ENCODE data around the gene PSORS1C2.

Gene PSORS1C2

GRCh38 chr6:31149827-31150447 is 11.1 kb upstream of the PSORS1C2 start:
- DNase-seq (ENCODE audit: low read depth, low spot score) = no peak
- H3K4me1 ChIP-seq (ENCODE audit: insufficient read depth, insufficient read length) = no peaks in the 10 kb centered on the region
- H3K27me3 ChIP-seq (ENCODE audit: insufficient read depth, insufficient read length) = no peaks in the 10 kb centered on the region
- TF ChIP-seq ZNF274 (IDR thresholded peaks at IDR 0.05; ENCODE audit: low read depth, low read length) = no peak
- TF ChIP-seq SUZ12 (IDR thresholded peaks at IDR 0.05; ENCODE audit: extremely low read depth, insufficient read depth, insufficient read length) = no peak
- no peak for TF ChIP-seq YY1 (IDR thresholded peaks at IDR 0.05; ENCODE audit: insufficient read depth, insufficient read length)
- H3K9ac ChIP-seq (ENCODE audit: insufficient read length, low read depth) = no peak overlapping the region
- H3K36me3 ChIP-seq (ENCODE audit: insufficient read depth, insufficient read length, low read length) = peaks cover 60% of the 10 kb centered on the region
- no peak overlapping the region for H3K4me3 ChIP-seq (ENCODE audit: insufficient read length, low read depth)
- H3K9me3 ChIP-seq (ENCODE audit: insufficient read depth, low read length) = no peaks in the 10 kb centered on the region

DNA sequence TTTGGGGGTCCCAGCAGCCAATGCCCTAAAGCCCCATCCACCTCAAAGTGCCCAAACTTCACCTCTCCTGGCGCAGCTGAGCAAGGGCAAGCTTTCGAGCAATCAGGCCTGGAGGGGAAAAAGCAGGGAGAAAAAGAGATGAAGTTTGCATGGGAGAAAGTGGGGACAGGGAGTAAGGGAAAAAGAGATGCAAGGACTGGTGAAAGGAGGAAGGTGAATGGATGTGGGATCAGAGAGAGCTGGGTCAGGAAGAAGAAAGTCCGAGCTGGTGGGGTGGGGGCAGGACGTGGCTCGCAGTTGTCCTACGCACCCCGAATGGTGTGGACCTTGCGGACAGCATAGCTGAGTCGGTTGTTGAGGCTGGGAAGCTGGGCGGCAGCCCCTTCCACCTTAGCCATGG is 6.5 kb upstream of the PSORS1C2 start:
- Histone ChIP-seq H3K36me3 (ENCODE audit: insufficient read depth, insufficient read length, low read length) (peaks cover 56% of the 10 kb centered on the region), H3K4me1 (ENCODE audit: insufficient read depth, insufficient read length) (peaks cover 3% of the 10 kb centered on the region), H3K27me3 (ENCODE audit: insufficient read depth, insufficient read length) (no peaks in the 10 kb centered on the region), H3K9me3 (ENCODE audit: insufficient read depth, low read length) (no peaks in the 10 kb centered on the region), H3K4me3 (ENCODE audit: insufficient read length, low read depth) (no peak overlapping the region), H3K9ac (ENCODE audit: insufficient read length, low read depth) (no peak overlapping the region)
- no peak for DNase-seq (ENCODE audit: low read depth, low spot score)
- TF ChIP-seq SUZ12 (IDR thresholded peaks at IDR 0.05; ENCODE audit: extremely low read depth, insufficient read depth, insufficient read length) (no peak), ZNF274 (IDR thresholded peaks at IDR 0.05; ENCODE audit: low read depth, low read length) (no peak), YY1 (IDR thresholded peaks at IDR 0.05; ENCODE audit: insufficient read depth, insufficient read length) (no peak)

- Histone ChIP-seq H3K4me1 (ENCODE audit: insufficient read depth, insufficient read length) (peaks cover 5% of the 10 kb centered on the region), H3K9ac (ENCODE audit: insufficient read length, low read depth) (no peak overlapping the region), H3K4me3 (ENCODE audit: insufficient read length, low read depth) (no peak overlapping the region), H3K9me3 (ENCODE audit: insufficient read depth, low read length) (no peaks in the 10 kb centered on the region), H3K36me3 (ENCODE audit: insufficient read depth, insufficient read length, low read length) (peaks cover 52% of the 10 kb centered on the region), H3K27me3 (ENCODE audit: insufficient read depth, insufficient read length) (no peaks in the 10 kb centered on the region)
- TF ChIP-seq ZNF274 (IDR thresholded peaks at IDR 0.05; ENCODE audit: low read depth, low read length) = no peak
- TF ChIP-seq YY1 (IDR thresholded peaks at IDR 0.05; ENCODE audit: insufficient read depth, insufficient read length) = no peak
- TF ChIP-seq SUZ12 (IDR thresholded peaks at IDR 0.05; ENCODE audit: extremely low read depth, insufficient read depth, insufficient read length) = no peak
- no peak for DNase-seq (ENCODE audit: low read depth, low spot score)
Observed at GRCh38 chr6:31144970-31145340, 6.1 kb upstream of the PSORS1C2 start.

DNA sequence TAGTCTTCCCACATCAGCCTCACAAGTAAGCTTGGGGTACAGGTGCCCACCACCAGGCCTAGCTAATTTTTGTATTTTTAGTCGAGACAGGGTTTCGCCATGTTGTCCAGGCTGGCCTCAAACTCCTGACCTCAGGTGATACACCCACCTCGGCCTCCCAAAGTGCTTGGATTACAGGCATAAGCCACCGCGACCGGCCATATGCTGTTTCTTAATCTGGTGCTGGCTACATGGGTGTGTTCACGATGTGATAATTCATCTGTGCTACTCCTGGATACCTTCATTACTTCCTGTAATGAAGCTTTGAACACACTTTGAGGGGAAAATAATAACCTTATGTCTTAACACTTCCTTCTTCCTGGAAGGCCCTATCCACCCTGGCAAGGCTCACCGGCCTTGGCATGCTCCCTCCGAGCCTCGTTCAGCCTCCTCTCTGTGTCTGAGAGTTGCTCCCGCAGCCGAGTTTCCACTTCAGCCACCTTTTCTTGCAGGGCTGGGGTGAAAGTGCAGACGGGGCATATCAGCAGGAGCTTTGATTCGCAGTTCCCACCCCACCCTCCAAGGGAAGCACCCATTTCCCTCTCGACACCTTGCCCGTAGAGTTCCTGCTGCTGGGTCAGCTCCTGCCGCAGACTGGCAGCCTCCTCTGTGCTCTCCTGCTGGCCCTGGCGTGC is 5.6 kb upstream of the PSORS1C2 start:
- Histone ChIP-seq H3K36me3 (ENCODE audit: insufficient read depth, insufficient read length, low read length) (peaks cover 48% of the 10 kb centered on the region), H3K9ac (ENCODE audit: insufficient read length, low read depth) (no peak overlapping the region), H3K9me3 (ENCODE audit: insufficient read depth, low read length) (no peaks in the 10 kb centered on the region), H3K27me3 (ENCODE audit: insufficient read depth, insufficient read length) (no peaks in the 10 kb centered on the region), H3K4me3 (ENCODE audit: insufficient read length, low read depth) (no peak overlapping the region), H3K4me1 (ENCODE audit: insufficient read depth, insufficient read length) (peaks cover 6% of the 10 kb centered on the region)
- DNase-seq (ENCODE audit: low read depth, low spot score) = no peak
- no peak for TF ChIP-seq YY1 (IDR thresholded peaks at IDR 0.05; ENCODE audit: insufficient read depth, insufficient read length)
- no peak for TF ChIP-seq SUZ12 (IDR thresholded peaks at IDR 0.05; ENCODE audit: extremely low read depth, insufficient read depth, insufficient read length)
- TF ChIP-seq ZNF274 (IDR thresholded peaks at IDR 0.05; ENCODE audit: low read depth, low read length) = no peak

DNA sequence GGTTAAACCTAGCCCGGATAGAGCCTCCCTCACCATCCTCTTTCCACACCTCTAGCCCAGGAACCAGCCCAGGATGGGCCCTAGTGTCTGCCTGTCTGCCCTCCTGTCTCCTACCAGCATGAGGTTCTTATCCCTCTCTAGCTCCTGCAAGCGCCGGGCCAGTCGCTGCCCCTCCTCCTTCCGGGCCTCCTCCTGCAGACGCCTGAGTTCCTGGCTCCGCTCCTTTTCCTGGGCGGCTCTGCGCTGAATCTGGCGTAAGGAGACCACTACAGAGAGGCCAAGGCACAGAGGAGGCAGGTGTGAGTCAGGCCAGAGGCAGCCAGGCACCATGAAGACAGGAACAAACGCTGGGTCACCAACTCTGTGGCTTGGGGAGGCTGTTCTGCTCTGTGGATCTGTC is 4.3 kb upstream of the PSORS1C2 start:
- no peaks in the 10 kb centered on the region for H3K9me3 ChIP-seq (ENCODE audit: insufficient read depth, low read length)
- H3K4me3 ChIP-seq (ENCODE audit: insufficient read length, low read depth) = no peak overlapping the region
- H3K27me3 ChIP-seq (ENCODE audit: insufficient read depth, insufficient read length) = no peaks in the 10 kb centered on the region
- H3K36me3 ChIP-seq (ENCODE audit: insufficient read depth, insufficient read length, low read length) = peaks cover 43% of the 10 kb centered on the region
- peaks cover 6% of the 10 kb centered on the region for H3K4me1 ChIP-seq (ENCODE audit: insufficient read depth, insufficient read length)
- no peak for DNase-seq (ENCODE audit: low read depth, low spot score)
- no peak overlapping the region for H3K9ac ChIP-seq (ENCODE audit: insufficient read length, low read depth)
- TF ChIP-seq SUZ12 (IDR thresholded peaks at IDR 0.05; ENCODE audit: extremely low read depth, insufficient read depth, insufficient read length) (no peak), YY1 (IDR thresholded peaks at IDR 0.05; ENCODE audit: insufficient read depth, insufficient read length) (no peak), ZNF274 (IDR thresholded peaks at IDR 0.05; ENCODE audit: low read depth, low read length) (no peak)

GRCh38 chr6:31142361-31142761 is 3.5 kb upstream of the PSORS1C2 start:
- peaks cover 6% of the 10 kb centered on the region for H3K4me1 ChIP-seq (ENCODE audit: insufficient read depth, insufficient read length)
- no peak for TF ChIP-seq YY1 (IDR thresholded peaks at IDR 0.05; ENCODE audit: insufficient read depth, insufficient read length)
- TF ChIP-seq ZNF274 (IDR thresholded peaks at IDR 0.05; ENCODE audit: low read depth, low read length) = no peak
- no peak for TF ChIP-seq SUZ12 (IDR thresholded peaks at IDR 0.05; ENCODE audit: extremely low read depth, insufficient read depth, insufficient read length)
- H3K9ac ChIP-seq (ENCODE audit: insufficient read length, low read depth) = no peak overlapping the region
- peaks cover 40% of the 10 kb centered on the region for H3K36me3 ChIP-seq (ENCODE audit: insufficient read depth, insufficient read length, low read length)
- no peaks in the 10 kb centered on the region for H3K9me3 ChIP-seq (ENCODE audit: insufficient read depth, low read length)
- H3K27me3 ChIP-seq (ENCODE audit: insufficient read depth, insufficient read length) = no peaks in the 10 kb centered on the region
- no peak overlapping the region for H3K4me3 ChIP-seq (ENCODE audit: insufficient read length, low read depth)
- DNase-seq (ENCODE audit: low read depth, low spot score) = no peak

DNA sequence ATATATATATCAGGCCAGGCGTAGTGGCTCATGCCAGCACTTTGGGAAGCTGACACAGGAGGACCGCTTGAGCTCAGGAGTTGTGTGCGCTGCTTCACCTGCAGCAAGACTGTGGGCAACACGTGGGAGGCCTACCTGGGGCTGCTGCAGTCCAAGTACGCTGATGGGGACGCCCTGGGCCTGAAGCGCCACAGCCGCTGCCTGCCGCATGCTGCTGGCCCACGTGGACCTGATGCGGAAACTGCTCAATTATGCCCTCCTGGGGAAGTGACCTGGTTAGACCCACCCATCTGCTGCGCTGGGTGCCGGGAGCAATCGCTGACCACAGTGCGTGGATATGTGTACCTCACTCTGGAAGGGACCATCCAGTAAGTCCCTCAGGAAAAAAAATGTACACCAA is 1.8 kb upstream of the PSORS1C2 start:
- Histone ChIP-seq H3K9me3 (ENCODE audit: insufficient read depth, low read length) (no peaks in the 10 kb centered on the region), H3K36me3 (ENCODE audit: insufficient read depth, insufficient read length, low read length) (peaks cover 35% of the 10 kb centered on the region), H3K4me1 (ENCODE audit: insufficient read depth, insufficient read length) (peaks cover 6% of the 10 kb centered on the region), H3K4me3 (ENCODE audit: insufficient read length, low read depth) (no peak overlapping the region), H3K9ac (ENCODE audit: insufficient read length, low read depth) (peak overlapping the region; percentile 56), H3K27me3 (ENCODE audit: insufficient read depth, insufficient read length) (no peaks in the 10 kb centered on the region)
- TF ChIP-seq ZNF274 (IDR thresholded peaks at IDR 0.05; ENCODE audit: low read depth, low read length) = no peak
- TF ChIP-seq SUZ12 (IDR thresholded peaks at IDR 0.05; ENCODE audit: extremely low read depth, insufficient read depth, insufficient read length) = no peak
- TF ChIP-seq YY1 (IDR thresholded peaks at IDR 0.05; ENCODE audit: insufficient read depth, insufficient read length) = no peak
- no peak for DNase-seq (ENCODE audit: low read depth, low spot score)
